Memory B cell (primary cell): ENCODE measurements around the gene MAPK10.
"Not testable (repeated sequence)": the region's sequence is repeated elsewhere in the genome, so short reads cannot be mapped to it uniquely, and the experiment has no call there.

ENCODE experiments used
- ATAC-seq: fragments of 150-1000 bp; cut with Tn5 transposase; 2 replicates; pipeline ENCODE4 v1.10.0; 2021; ENCODE audit warnings: low read depth, mild to moderate bottlenecking, moderate library complexity
- DNase-seq, 2 donors: peaks; one replicate each; pipeline ENCODE4 v3.0.0; 2022; ENCODE audit warnings: low spot score in 2 of 2
- H3K27ac Mint-ChIP-seq: one replicate; pipeline ENCODE4 v1.8.0; 2022; ENCODE audit warnings: mild to moderate bottlenecking, moderate library complexity, mixed read lengths
- H3K27me3 Mint-ChIP-seq: one replicate; pipeline ENCODE4 v1.8.0; 2022; ENCODE audit warnings: mixed read lengths
- H3K36me3 Mint-ChIP-seq: one replicate; pipeline ENCODE4 v1.8.0; 2022; ENCODE audit warnings: mild to moderate bottlenecking, mixed read lengths
- H3K4me1 Mint-ChIP-seq: one replicate; pipeline ENCODE4 v1.8.0; 2022; ENCODE audit warnings: mixed read lengths
- H3K4me3 Mint-ChIP-seq: one replicate; pipeline ENCODE4 v1.8.0; 2022; ENCODE audit warnings: mild to moderate bottlenecking, moderate library complexity, mixed read lengths
- H3K9me3 Mint-ChIP-seq: one replicate; pipeline ENCODE4 v1.8.0; 2022; ENCODE audit warnings: mixed read lengths

MAPK10 gene

GRCh38 chr4:86032476-86033022, 327.3 kb downstream of the MAPK10 start:
- Mint-ChIP-seq H3K4me1 (peaks cover 3% of the 10 kb centered on the region), H3K9me3 (no peaks in the 10 kb centered on the region), H3K27ac (no peak overlapping the region), H3K27me3 (peaks cover 18% of the 10 kb centered on the region), H3K36me3 (no peaks in the 10 kb centered on the region), H3K4me3 (no peak overlapping the region)
- ATAC-seq = no peak
- DNase-seq = no peak

- DNase-seq (no peak), ATAC-seq (no peak)
- Mint-ChIP-seq H3K9me3 (no peaks in the 10 kb centered on the region), H3K36me3 (no peaks in the 10 kb centered on the region), H3K27me3 (peaks cover 18% of the 10 kb centered on the region), H3K27ac (no peak overlapping the region), H3K4me3 (no peak overlapping the region), H3K4me1 (peaks cover 3% of the 10 kb centered on the region)
Measured at GRCh38 chr4:86031927-86032326, 327.9 kb downstream of the MAPK10 start.

- H3K4me1 Mint-ChIP-seq = peaks cover 3% of the 10 kb centered on the region
- H3K27ac Mint-ChIP-seq = no peak overlapping the region
- H3K4me3 Mint-ChIP-seq = no peak overlapping the region
- no peak for DNase-seq
- no peaks in the 10 kb centered on the region for H3K36me3 Mint-ChIP-seq
- H3K9me3 Mint-ChIP-seq = no peaks in the 10 kb centered on the region
- peaks cover 7% of the 10 kb centered on the region for H3K27me3 Mint-ChIP-seq
- no peak for ATAC-seq
Measured at GRCh38 chr4:86026720-86027119, 333.1 kb downstream of the MAPK10 start.

GRCh38 chr4:86021671-86022070, 338.2 kb downstream of the MAPK10 start:
- H3K27me3 Mint-ChIP-seq, H3K9me3 Mint-ChIP-seq, H3K27ac Mint-ChIP-seq, DNase-seq, ATAC-seq, H3K36me3 Mint-ChIP-seq, H3K4me1 Mint-ChIP-seq, H3K4me3 Mint-ChIP-seq: not testable (repeated sequence)

GRCh38 chr4:86019906-86020305, 339.9 kb downstream of the MAPK10 start:
- Mint-ChIP-seq H3K36me3 (peaks cover 1% of the 10 kb centered on the region), H3K4me1 (no peaks in the 10 kb centered on the region), H3K27ac (no peak overlapping the region), H3K4me3 (no peak overlapping the region), H3K9me3 (no peaks in the 10 kb centered on the region), H3K27me3 (no peaks in the 10 kb centered on the region)
- DNase-seq (no peak), ATAC-seq (no peak)

- no peak overlapping the region for H3K27ac Mint-ChIP-seq
- no peaks in the 10 kb centered on the region for H3K27me3 Mint-ChIP-seq
- ATAC-seq (no peak), DNase-seq (no peak)
- peaks cover 1% of the 10 kb centered on the region for H3K36me3 Mint-ChIP-seq
- no peak overlapping the region for H3K4me3 Mint-ChIP-seq
- H3K9me3 Mint-ChIP-seq = no peaks in the 10 kb centered on the region
- peaks cover 5% of the 10 kb centered on the region for H3K4me1 Mint-ChIP-seq
Measured at GRCh38 chr4:86019362-86019761, 340.5 kb downstream of the MAPK10 start.

GRCh38 chr4:86015412-86016350, 344.2 kb downstream of the MAPK10 start:
- ATAC-seq (no peak), DNase-seq (no peak)
- peaks cover 9% of the 10 kb centered on the region for H3K4me1 Mint-ChIP-seq
- H3K27me3 Mint-ChIP-seq = no peaks in the 10 kb centered on the region
- H3K9me3 Mint-ChIP-seq = no peaks in the 10 kb centered on the region
- H3K4me3 Mint-ChIP-seq = no peak overlapping the region
- H3K27ac Mint-ChIP-seq = peak overlapping the region; percentile 73
- H3K36me3 Mint-ChIP-seq = no peaks in the 10 kb centered on the region

- H3K9me3 Mint-ChIP-seq = no peaks in the 10 kb centered on the region
- peak overlapping the region; percentile 73 for H3K27ac Mint-ChIP-seq
Measured at GRCh38 chr4:86014599-86014998, 345.3 kb downstream of the MAPK10 start.

GRCh38 chr4:86013621-86014020, 346.2 kb downstream of the MAPK10 start:
- DNase-seq (no peak), ATAC-seq (no peak)
- Mint-ChIP-seq H3K4me1 (peaks cover 9% of the 10 kb centered on the region), H3K36me3 (no peaks in the 10 kb centered on the region), H3K27me3 (no peaks in the 10 kb centered on the region), H3K4me3 (no peak overlapping the region), H3K27ac (no peak overlapping the region), H3K9me3 (no peaks in the 10 kb centered on the region)

More at GRCh38 chr4:86014599-86014998, 345.3 kb downstream of the MAPK10 start:
- Mint-ChIP-seq H3K27me3 (no peaks in the 10 kb centered on the region), H3K4me3 (peak overlapping the region; percentile 63), H3K36me3 (no peaks in the 10 kb centered on the region), H3K4me1 (peaks cover 9% of the 10 kb centered on the region)
- DNase-seq (peak; percentile 19 to 40), ATAC-seq (peak; percentile 96)

GRCh38 chr4:86011117-86011516, 348.7 kb downstream of the MAPK10 start:
- Mint-ChIP-seq H3K27me3 (no peaks in the 10 kb centered on the region), H3K27ac (no peak overlapping the region), H3K36me3 (no peaks in the 10 kb centered on the region), H3K9me3 (no peaks in the 10 kb centered on the region), H3K4me3 (no peak overlapping the region), H3K4me1 (peaks cover 9% of the 10 kb centered on the region)
- no peak for ATAC-seq
- no peak for DNase-seq

- H3K27ac Mint-ChIP-seq = no peak overlapping the region
- DNase-seq (no peak), ATAC-seq (no peak)
- H3K36me3 Mint-ChIP-seq = peaks cover 9% of the 10 kb centered on the region
- no peaks in the 10 kb centered on the region for H3K27me3 Mint-ChIP-seq
- no peak overlapping the region for H3K4me3 Mint-ChIP-seq
- H3K4me1 Mint-ChIP-seq = no peaks in the 10 kb centered on the region
- H3K9me3 Mint-ChIP-seq = no peaks in the 10 kb centered on the region
Measured at GRCh38 chr4:86007042-86007441, 352.8 kb downstream of the MAPK10 start.

- Mint-ChIP-seq H3K4me3 (no peak overlapping the region), H3K27me3 (no peaks in the 10 kb centered on the region), H3K36me3 (peaks cover 14% of the 10 kb centered on the region), H3K4me1 (no peaks in the 10 kb centered on the region), H3K27ac (no peak overlapping the region), H3K9me3 (no peaks in the 10 kb centered on the region)
- ATAC-seq = no peak
- no peak for DNase-seq
Measured at GRCh38 chr4:86006057-86006456, 353.8 kb downstream of the MAPK10 start.

GRCh38 chr4:86004030-86004429, 355.8 kb downstream of the MAPK10 start:
- no peaks in the 10 kb centered on the region for H3K9me3 Mint-ChIP-seq
- H3K27ac Mint-ChIP-seq = no peak overlapping the region
- no peak for ATAC-seq
- no peak overlapping the region for H3K4me3 Mint-ChIP-seq
- H3K36me3 Mint-ChIP-seq = peaks cover 16% of the 10 kb centered on the region
- H3K4me1 Mint-ChIP-seq = no peaks in the 10 kb centered on the region
- DNase-seq = no peak
- no peaks in the 10 kb centered on the region for H3K27me3 Mint-ChIP-seq

GRCh38 chr4:86001591-86001990, 358.3 kb downstream of the MAPK10 start:
- Mint-ChIP-seq H3K4me3 (no peak overlapping the region), H3K9me3 (no peaks in the 10 kb centered on the region), H3K27ac (no peak overlapping the region), H3K36me3 (peaks cover 20% of the 10 kb centered on the region), H3K27me3 (no peaks in the 10 kb centered on the region), H3K4me1 (no peaks in the 10 kb centered on the region)
- DNase-seq = no peak
- no peak for ATAC-seq
